ENCODE measurements around the gene BCAR3.

The BCAR3 gene

DNA sequence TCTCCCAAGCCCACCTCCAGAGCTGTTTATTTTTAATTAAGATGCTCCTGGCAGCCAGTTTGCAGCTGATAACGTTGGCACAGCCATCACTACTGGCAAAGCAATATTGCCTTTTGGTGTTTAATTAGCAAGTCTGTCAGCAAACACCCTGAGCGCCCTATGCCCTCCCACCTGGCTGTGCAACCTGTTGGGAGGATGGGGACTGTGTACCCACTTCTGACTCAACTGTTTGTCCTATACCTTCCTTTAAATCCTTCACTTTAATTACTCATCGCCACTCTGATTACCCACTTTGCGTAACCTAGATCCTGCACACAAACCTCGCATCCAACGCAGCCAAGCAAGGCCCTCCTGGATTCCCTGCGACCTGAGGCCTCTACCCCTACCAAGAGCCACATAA is 67.1 kb downstream of the BCAR3 start:
- no peak for DNase-seq

DNA sequence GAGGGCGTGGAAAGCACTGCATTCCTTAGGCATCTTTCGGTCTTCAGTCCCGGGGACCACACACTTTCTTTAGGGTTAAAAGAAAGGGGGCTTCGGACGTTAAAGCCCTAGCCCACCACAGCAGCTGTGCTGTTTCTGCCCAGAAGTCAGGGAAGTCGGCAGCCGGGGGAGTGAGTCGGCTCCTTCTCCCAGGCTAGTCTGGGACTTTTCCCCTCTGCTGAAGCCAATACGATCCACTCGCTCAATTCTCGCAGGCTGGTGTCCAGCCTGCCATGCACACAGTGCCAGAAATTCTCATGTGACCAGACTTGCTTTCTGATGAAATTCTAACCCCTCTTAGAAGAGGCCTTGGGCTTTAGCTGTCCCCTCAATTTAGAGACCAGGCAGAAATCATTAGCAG is 67.7 kb downstream of the BCAR3 start:
- no peak for DNase-seq

DNA sequence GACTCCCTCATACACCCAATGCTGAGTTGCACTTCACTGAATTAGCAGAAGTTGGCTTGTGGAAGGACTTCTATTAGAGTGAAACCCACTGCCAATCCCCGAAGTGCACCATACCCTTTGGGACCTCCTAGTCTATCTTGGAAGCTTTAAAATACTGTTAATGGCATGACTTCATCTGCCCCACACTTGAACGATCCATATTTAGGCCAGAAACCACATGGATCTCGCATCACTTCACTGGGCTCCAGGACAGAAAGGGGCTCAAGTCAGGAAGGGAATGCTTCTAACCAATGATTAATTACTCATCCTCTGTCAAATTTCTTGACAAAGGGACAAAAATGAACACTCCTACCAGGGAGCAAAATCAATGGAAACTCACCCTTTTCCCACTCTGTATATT is 69.1 kb downstream of the BCAR3 start:
- DNase-seq, result no peak

DNA sequence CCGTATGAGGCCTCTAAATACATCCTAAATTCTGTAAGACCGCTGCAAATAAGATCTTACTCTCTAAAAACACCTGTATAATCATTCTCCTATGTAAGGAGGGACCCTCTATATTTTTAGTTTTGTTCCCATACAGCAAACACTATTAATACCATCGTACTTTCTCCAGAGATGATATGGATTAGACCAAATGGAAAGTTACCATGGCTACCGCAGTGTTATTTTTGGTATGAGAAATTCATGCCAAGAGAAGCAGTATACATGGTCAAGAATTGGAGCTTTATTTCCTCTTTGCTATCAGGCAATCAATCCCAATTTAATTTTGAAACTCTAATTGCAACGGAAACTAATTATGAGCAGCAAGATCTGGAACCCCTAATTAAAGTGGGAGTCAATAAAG is 70.0 kb downstream of the BCAR3 start:
- no peak for DNase-seq

DNA sequence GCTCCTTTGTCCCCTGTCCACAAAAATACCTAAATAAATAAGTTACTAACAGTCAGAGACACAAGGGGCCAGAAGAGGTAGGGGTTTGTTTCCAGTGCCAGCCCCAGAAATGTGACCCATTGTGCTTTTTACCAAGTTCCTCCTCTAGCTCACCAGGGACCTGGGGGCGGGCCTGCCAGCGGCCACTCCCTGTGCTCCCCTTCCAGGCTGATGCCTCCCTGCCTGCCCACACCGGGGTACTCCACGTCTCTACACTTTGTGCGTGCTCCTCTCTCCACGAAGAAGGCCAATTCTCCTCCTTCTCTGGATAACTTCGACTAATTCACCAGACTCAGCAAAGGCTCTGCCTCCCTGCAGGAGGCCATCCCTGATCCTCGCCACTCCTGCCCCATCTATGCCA is 72.1 kb downstream of the BCAR3 start:
- DNase-seq, result no peak

DNA sequence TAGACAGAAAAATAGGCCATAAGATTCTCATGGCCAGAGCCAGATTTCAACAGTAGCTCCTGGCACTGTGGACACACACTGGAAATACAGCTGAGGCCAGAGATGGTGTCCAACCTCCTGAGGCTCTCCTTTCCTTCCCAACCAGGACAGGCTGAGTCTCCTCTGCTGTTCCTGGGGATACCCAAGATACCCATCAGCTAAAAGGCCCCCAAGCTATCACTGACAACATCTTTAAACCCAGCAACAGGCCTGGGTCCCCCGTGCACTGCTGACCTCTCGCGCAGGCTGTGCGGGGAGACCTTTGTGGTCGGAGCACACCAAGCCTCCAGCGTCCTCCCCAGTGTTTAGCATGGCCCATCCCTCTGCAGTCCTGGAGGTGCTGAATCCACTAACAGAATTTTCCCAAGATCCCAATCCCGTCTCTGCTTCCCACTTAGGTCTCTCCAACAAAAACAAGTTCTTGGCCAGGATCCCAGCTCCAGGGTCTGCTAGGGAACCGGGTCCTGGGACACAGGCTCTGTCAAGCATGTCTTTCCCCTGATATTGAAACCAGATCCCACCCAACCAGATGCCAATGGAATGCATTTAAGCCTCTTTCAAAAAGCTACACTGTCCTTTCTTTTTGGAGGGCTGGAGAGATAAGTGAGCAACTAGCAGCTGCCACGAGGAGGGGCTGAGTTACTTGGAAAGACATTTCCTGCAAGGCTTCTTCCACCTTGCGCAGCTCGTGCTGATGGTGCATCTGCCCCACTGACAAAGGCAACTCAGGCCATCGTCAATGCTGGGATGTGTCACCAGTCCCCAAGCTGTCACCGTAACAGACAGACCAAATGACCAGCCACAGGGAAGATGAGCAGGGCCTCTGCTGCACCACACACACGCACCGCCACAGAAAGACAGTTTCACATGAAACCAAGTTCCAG is 73.2 kb downstream of the BCAR3 start:
- DNase-seq, result no peak

DNA sequence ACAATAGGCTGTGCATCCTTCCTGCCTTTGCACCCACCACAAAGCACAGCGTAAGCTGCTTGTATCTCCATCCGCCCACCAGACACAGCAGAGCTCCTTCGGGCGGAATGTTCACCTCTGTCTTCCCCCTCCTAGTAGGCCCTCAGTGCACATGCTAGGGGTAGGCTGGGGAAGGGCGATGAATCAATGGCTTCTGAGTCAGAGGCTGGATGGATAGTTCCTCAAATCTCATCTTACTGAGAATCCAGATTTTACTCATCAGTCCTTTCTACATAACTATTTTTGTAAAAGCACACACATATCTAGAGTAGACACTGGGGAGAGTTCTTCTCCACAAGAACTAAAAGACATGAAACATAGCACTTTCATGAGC is 73.8 kb downstream of the BCAR3 start:
- no peak for DNase-seq

DNA sequence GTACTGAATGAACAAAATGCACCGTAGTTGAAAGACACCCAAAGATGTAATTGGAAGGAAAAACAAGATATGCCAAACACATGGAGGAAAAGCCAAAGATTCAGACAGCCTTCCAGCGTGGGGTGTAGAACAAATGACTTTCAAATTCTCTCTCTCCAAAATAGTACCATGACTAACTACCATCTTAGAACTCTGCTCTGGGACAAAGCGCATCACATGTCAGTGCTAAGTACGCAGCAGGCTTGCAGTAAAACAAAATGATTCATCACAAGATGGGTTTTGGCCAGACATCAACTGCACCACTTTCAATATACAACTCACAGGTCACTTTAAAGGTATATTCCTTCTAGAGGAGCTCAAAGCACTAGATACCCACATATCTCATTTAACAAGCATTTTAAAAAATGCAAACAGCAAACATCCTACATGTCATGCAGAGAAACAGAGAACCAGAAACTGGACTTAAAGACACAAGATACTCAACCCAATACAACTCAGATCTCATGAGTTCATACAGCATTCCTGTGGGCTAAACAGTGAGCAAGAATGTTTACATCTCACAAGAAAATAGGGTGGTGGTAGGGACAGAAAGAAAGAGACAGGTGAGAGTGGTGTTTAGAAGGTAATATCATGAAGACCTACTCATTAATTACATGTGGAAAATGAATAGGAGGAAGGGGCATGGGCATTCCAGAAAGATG is 75.7 kb downstream of the BCAR3 start:
- DNase-seq, result no peak

DNA sequence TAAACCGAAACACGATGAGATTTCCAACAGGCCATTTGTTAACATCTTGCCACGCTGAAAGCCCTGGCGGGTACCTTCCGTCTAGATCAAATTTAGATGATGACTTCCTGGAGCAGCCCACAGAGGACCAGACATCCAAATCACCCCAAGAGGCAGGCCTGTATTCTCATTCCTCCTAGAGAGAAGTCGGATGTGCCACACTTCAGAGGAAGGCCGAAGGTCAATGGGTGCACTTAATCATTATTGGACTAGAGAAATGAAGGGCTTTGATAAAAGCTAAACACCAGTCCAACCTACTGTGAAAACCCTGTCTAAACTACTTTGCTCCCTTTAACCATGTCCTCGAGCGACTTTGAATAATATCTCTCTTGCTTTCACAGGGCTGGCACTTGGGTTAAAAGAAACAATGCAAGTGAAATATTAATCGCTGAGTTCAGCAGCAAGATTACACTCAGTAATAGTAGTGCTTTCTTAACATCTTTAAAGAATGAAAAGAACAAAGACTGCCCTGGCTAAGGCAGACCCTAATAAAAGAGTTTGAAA is 76.5 kb downstream of the BCAR3 start:
- DNase-seq, result no peak

DNA sequence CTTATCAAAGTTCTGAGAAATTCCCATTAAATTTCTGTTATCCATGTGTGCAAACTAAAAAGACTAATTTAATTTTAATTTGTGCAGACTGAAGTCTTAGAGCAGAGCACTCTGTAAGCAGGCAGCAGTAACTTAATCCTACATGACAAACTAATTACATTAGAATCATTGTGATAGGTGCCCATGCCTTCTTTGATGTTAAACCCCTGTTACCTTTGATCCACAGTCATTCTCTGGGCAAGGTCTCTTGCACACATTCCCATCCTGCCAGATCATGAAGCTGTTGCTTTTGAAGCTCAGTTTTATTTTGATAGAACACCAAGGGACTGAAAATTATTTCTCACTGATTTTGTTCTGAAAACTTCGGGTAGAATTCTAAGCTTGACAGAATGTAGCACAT is 77.2 kb downstream of the BCAR3 start:
- no peak for DNase-seq

DNA sequence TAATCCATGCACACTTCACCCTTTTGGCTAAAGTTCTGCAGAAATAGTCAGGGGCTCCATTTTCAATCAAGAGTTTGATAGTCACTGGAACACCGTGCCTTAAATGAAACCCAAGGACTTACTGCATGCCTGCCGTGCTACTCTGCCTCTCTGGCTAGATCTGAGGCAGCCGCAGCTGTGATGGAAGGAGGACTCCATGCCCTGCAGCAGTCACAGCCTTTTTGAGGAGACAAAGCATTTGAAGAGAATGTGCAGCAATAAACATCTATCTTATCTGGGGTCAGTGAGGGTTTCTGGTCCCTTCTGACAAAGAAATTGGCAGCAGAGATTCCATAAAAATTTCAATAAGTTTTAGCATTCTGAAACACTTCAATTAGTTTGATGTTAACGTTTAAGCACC is 78.0 kb downstream of the BCAR3 start:
- DNase-seq, result no peak

DNA sequence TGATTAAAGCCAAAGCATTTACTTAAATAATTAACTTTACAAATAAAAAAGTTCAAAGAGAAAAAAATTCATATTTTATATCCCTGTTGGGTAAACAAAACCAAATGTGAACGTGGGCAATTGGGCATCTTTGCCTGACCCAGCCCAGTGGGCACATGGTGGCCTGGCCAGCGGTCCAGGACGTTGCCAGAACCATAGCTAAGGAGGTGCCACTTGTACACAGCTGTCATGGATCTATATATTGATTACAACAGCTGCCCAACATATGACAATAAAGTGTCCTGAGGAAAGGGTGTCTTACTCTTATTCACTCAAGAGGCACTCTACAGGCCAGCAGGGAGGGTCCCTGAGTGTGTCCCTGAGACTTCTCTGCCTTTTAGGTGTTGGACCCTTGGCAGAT is 78.5 kb downstream of the BCAR3 start:
- DNase-seq, result no peak

DNA sequence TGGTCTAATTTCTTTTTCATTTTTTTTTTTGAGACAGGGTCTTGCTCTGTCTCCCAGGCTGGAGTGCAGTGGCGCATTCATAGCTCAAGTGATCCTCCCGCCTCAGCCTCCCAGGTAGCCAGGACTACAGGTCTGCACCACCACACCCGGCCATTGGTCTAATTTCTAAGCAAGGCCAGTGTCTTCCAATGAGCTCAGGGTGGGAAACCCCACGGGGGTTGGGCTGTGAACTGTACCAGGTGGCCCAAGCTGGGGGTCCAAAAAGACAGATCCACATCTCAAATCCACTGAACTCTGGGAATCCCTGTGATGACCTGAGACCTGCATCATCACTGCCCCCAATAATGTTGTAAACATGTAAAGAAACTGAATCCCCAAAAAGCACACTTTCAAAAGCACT is 79.5 kb downstream of the BCAR3 start:
- DNase-seq, result no peak

DNA sequence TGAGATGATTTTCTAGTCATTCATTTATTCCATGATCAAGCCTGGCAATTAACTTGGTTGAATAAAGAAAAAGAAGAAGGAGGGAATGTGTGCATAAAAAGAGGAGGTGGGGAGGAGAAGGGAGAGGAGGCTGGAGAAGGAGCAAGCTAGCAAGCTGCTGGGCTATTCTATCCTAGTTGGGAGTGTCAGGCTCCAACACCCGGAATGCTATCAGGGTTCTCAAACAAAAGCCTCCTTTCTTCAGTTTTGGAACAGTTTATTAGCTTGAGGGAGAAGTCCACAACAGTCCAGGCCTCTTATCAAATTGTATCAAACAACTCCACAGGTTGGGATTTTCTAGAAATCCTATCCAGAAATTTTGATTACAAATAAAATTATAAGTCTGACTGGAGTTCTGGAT is 80.0 kb downstream of the BCAR3 start:
- no peak for DNase-seq

DNA sequence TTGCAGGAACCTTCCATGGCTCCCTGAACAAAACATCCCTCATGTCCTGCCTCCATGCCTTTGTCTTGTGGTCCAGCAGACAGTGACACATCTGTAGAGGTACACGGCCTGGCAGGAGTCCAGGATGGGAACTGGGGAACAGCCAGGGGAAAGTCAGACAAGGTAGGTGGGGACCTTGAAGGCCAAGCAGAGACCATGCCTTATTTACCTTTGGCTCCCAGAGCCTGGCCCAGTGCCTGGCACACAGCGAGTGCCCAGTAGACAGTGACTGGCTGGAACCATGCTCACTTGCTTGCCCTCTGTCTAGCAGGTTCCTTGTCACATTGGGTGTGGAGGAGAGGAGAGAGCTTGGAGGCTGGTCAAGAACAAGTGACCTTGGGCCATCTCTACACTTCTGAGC is 81.0 kb downstream of the BCAR3 start:
- no peak for DNase-seq

DNA sequence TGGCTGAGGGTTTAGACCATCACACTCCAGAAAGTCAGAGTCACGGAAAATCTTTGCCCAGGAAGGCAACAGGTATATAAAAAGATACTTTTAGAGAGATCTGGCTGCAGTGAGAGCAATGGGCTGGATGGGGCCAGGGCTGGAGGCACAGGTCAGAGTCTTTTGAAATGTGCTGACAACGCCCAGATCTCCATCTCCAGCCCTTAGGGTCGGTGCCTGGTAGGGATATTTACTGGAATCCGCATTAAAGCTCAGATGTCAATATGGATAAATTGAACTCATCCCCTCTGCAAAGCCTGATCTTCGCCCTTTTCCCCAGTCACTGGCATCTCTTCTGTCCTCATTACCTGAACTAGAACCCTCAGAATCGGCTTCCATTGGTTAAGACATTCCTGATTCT is 82.2 kb downstream of the BCAR3 start:
- no peak for DNase-seq

DNA sequence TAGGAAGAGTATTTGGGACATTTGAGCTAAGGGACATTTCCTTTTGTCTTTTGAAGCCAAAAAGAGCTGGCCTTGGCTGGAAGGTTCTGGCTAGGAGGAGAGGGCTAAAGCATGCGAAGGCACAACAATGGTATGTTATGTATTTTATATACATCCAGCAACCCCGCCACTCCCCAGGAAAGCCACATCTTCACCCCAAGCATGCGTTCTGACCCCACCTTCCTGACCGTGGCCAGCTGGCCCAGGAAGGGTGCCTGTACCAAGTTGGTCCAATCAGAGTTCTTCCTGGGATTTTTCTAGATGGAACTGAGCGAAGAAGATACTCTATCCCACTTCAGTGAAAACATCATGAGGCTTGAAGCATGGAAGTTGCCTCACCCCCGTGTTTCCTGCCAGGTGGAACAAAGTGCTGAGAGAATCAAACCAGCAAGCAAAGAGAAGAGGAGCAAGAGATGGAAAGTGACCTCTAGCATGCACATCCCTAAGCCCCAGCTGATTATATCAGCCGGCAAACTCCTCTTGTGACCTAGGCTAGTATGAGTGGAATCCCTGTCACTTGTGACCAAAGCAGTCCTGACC is 82.7 kb downstream of the BCAR3 start:
- DNase-seq, result no peak

DNA sequence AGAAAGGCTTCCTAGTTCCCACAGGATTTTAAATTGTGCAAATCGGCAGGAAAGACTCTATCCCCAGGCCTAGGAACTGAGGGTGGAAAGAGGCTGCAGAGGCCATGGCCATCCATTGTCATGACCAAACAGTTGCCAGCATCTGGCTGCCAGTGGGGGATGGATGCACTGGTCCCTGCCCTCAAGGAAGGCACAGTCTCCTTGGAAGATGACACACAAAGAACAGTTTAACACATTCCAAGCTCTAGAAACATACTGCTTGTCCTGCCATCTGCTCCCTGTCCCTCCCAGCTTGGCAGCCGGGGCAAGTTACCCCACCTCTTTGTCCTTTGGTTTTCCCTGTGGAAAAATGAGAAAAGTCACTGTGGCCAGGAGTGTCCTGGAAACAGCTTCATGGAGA is 83.2 kb downstream of the BCAR3 start:
- DNase-seq, result no peak

DNA sequence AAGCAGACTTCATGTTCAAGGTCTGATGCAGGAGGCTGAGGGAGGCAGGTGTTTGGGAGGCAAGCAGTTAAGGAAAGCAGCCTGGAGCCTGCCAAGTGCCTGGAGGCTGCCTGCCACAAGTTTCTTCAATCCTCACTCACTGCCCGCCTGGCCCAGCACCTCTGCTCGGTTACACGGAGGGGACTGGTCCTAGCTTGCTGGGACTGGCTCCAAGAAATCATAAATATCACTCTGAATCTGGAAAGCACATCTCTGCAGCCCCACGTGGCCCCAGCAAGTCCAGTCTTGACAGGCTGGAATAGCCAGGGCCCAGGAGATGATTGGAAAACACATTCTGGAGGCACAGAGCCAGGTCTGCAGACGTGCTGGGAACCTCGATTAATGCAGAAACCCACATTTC is 83.9 kb downstream of the BCAR3 start:
- no peak for DNase-seq

DNA sequence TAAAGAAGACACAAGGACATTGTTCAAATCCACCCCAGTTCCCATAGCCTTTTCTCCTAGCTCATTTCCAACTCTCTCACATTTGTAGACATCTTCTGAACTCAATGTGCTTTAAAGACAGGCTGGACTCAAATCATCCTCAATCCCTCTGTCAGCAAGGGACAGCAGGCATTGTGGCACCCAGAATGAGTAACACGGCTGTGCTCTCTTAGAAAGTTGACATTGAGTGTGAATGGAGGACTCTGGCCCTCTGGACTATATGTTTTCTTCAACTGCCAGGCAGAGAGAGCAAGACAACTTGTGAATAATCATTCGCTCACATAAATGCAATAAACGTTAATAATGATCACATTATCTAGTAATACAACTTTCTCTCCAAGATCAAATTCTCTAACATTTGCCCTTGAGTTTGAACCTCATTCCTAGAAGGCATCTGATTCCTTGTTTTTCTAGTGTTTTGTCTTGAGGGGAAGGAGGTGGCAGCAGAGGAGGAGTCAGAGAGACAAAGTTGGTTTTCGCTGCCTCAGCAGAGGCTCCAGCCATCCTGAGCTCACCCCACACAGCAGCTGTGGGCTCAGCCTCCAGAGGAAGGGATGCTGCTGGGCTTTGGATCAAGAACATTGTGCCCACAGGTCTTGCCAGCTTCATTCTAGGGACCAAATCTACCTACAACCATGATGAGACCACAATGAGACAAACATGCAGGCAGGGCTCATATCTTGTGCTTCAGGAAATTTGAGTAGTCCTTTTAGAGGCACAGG is 85.1 kb downstream of the BCAR3 start:
- no peak for DNase-seq

DNA sequence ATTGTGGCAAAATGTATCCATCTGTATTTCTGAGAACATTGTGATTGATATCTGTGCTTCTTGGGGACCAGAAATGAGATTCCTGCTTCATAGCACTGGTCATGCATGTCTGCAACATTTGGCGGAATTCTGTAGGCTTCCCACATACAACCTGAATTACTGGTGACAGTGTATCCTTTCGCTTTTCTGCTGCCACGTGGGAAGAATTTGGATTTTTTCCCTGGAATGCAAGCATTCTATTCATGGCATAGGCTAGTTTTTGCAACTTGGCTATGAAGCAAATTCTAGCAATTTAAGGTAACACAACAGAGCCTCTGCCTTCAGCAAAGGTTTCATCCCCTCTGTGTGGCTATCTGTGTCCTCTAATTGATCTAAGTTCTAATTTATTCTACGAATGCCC is 85.9 kb downstream of the BCAR3 start:
- no peak for DNase-seq

DNA sequence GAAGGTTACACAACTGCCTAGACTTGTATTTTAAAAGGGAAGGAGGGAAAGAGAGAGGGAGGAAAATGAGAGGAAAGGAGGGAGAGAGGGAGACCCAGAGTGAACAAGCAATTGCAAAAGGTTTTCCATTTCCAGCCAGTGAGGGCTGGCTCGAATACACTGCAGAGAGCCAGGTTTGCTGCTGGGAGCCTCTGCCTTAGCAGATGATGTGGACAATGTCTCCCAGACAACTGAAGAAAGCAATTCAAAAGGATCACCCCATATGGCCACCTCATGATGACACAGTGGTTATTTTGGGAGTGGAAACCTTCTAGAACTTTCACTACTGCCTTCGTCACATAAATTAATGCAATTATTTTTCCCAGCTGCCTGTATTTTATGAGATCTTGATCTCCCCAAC is 86.4 kb downstream of the BCAR3 start:
- DNase-seq, result no peak

DNA sequence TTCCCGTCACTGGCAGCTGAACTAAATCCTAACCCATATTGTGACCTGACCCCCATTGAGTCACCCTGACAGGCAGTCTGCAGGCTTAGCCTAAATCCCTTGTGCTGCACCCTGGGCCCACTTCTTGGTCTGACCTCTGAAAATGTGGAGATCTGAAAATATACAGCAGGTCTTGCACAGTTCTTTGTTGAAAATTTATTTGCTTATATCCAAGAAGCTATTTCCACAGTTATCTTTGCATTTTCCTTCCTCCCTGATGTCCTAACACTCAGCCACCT is 87.1 kb downstream of the BCAR3 start:
- no peak for DNase-seq
